OCI-LY1 (cell line): ENCODE data around the gene C2orf74.
"Not testable (repeated sequence)": the region's sequence is repeated elsewhere in the genome, so short reads cannot be mapped to it uniquely, and the experiment has no call there.

ENCODE experiments used
- H2AFZ ChIP-seq: fragments of 200-600 bp; sonication (generic), shearing (Covaris generic); 2 replicates; pipeline ENCODE4 v1.6.0; 2014; ENCODE audit warnings: antibody characterized with exemption, mild to moderate bottlenecking, low read length
- H3F3A ChIP-seq: fragments of 200-600 bp; sonication (generic), shearing (Covaris generic); 2 replicates; pipeline ENCODE4 v1.6.0; 2014; ENCODE audit warnings: mild to moderate bottlenecking, antibody characterized with exemption, low read length, moderate library complexity; ENCODE audit not compliant: insufficient read depth
- H3K27ac ChIP-seq: fragments of 200-600 bp; sonication (generic); 2 replicates; pipeline ENCODE4 v1.5.1; 2014; ENCODE audit warnings: low read length, mixed run types, mild to moderate bottlenecking, low read depth; ENCODE audit not compliant: poor library complexity, severe bottlenecking
- H3K27me3 ChIP-seq: fragments of 200-600 bp; sonication (generic); 2 replicates; pipeline ENCODE4 v1.6.0; 2014; ENCODE audit warnings: antibody characterized with exemption, mild to moderate bottlenecking, low read length, moderate library complexity; ENCODE audit not compliant: insufficient read depth
- H3K36me3 ChIP-seq: fragments of 200-600 bp; sonication (generic); 2 replicates; pipeline ENCODE4 v1.6.1; 2014; ENCODE audit warnings: mild to moderate bottlenecking, antibody characterized with exemption, low read length, moderate library complexity, mixed read lengths; ENCODE audit not compliant: insufficient read depth
- H3K4me1 ChIP-seq: fragments of 200-600 bp; sonication (generic); 2 replicates; pipeline ENCODE4 v1.5.1; 2014; ENCODE audit warnings: mild to moderate bottlenecking, low read length, moderate library complexity; ENCODE audit not compliant: insufficient read depth, severe bottlenecking
- H3K4me2 ChIP-seq: fragments of 200-600 bp; sonication (generic), shearing (Covaris generic); 2 replicates; pipeline ENCODE4 v1.6.1; 2014; ENCODE audit warnings: low read length
- H3K4me3 ChIP-seq: fragments of 200-600 bp; sonication (generic); 2 replicates; pipeline ENCODE4 v1.5.1; 2014; ENCODE audit warnings: low read length, low read depth, mild to moderate bottlenecking, mixed read lengths; ENCODE audit not compliant: poor library complexity, severe bottlenecking
- H3K79me2 ChIP-seq: fragments of 200-600 bp; shearing (Covaris generic); 2 replicates; pipeline ENCODE4 v1.6.1; 2016; ENCODE audit warnings: mixed run types, low read length, mixed read lengths; ENCODE audit not compliant: insufficient read depth
- H3K9ac ChIP-seq: fragments of 200-600 bp; sonication (generic), shearing (Covaris generic); 2 replicates; pipeline ENCODE4 v1.6.1; 2014; ENCODE audit warnings: mild to moderate bottlenecking, low read length, mixed read lengths
- H3K9me2 ChIP-seq: fragments of 200-600 bp; sonication (generic), shearing (Covaris generic); 2 replicates; pipeline ENCODE4 v1.6.1; 2014; ENCODE audit warnings: low read depth, mild to moderate bottlenecking, low read length, mixed read lengths
- H3K9me3 ChIP-seq: fragments of 200-600 bp; shearing (Covaris generic); 2 replicates; pipeline ENCODE4 v1.6.1; 2014; ENCODE audit warnings: low read length, mixed read lengths
- H4K20me1 ChIP-seq: fragments of 200-600 bp; sonication (generic), shearing (Covaris generic); 2 replicates; pipeline ENCODE4 v1.6.0; 2016; ENCODE audit warnings: mild to moderate bottlenecking, low read length; ENCODE audit not compliant: insufficient read depth
- CTCF ChIP-seq: fragments of 200-600 bp; sonication (generic), shearing (Covaris generic); IDR thresholded peaks from 2 replicates; pipeline ENCODE4 v1.5.1; 2017; ENCODE audit warnings: mild to moderate bottlenecking, antibody characterized with exemption, low read length, moderate library complexity, mixed read lengths
- EZH2 ChIP-seq: fragments of 200-600 bp; sonication (generic), shearing (Covaris generic); IDR thresholded peaks from 2 replicates; pipeline ENCODE4 v1.8.0; 2017; ENCODE audit warnings: borderline replicate concordance, mixed run types, mild to moderate bottlenecking, antibody characterized with exemption, low read length, moderate library complexity, mixed read lengths

Gene C2orf74

GRCh38 chr2:61117534-61117933, 44.5 kb upstream of the C2orf74 start:
- Histone ChIP-seq H2AFZ (no peak overlapping the region), H4K20me1 (no peaks in the 10 kb centered on the region), H3K79me2 (no peaks in the 10 kb centered on the region), H3K9me3 (no peaks in the 10 kb centered on the region), H3K9ac (no peak overlapping the region), H3K4me2 (no peak overlapping the region), H3F3A (no peaks in the 10 kb centered on the region), H3K27ac (no peak overlapping the region), H3K9me2 (no peaks in the 10 kb centered on the region), H3K4me1 (no peaks in the 10 kb centered on the region), H3K4me3 (no peak overlapping the region), H3K36me3 (peaks cover 10% of the 10 kb centered on the region; the same call in 1 of the 2 replicates), H3K27me3 (no peaks in the 10 kb centered on the region)
- TF ChIP-seq CTCF (no peak), EZH2 (no peak)

GRCh38 chr2:61125123-61125710, 36.8 kb upstream of the C2orf74 start:
- H3F3A ChIP-seq, result no peaks in the 10 kb centered on the region
- peaks cover 8% of the 10 kb centered on the region; the same call in 1 of the 2 replicates for H3K9me3 ChIP-seq
- TF ChIP-seq CTCF (no peak), EZH2 (no peak)
- H3K27ac ChIP-seq, result no peak overlapping the region
- H3K9me2 ChIP-seq, result no peaks in the 10 kb centered on the region
- H3K79me2 ChIP-seq, result no peaks in the 10 kb centered on the region
- no peaks in the 10 kb centered on the region for H3K27me3 ChIP-seq
- H3K4me2 ChIP-seq, result no peak overlapping the region
- no peaks in the 10 kb centered on the region for H4K20me1 ChIP-seq
- no peaks in the 10 kb centered on the region for H3K36me3 ChIP-seq
- no peaks in the 10 kb centered on the region for H3K4me1 ChIP-seq
- H3K9ac ChIP-seq, result no peak overlapping the region
- no peak overlapping the region for H2AFZ ChIP-seq
- no peak overlapping the region for H3K4me3 ChIP-seq

GRCh38 chr2:61125798-61126197, 36.2 kb upstream of the C2orf74 start:
- H3K4me3 ChIP-seq, result no peak overlapping the region
- H3K79me2 ChIP-seq, result no peaks in the 10 kb centered on the region
- no peaks in the 10 kb centered on the region for H3K4me1 ChIP-seq
- H2AFZ ChIP-seq, result no peak overlapping the region
- TF ChIP-seq CTCF, result no peak
- no peak overlapping the region for H3K4me2 ChIP-seq
- H3K9ac ChIP-seq, result no peak overlapping the region
- H3K27me3 ChIP-seq, result no peaks in the 10 kb centered on the region
- H3K36me3 ChIP-seq, result no peaks in the 10 kb centered on the region
- no peak overlapping the region for H3K27ac ChIP-seq
- H3K9me3 ChIP-seq, result peaks cover 8% of the 10 kb centered on the region; the same call in 1 of the 2 replicates
- H4K20me1 ChIP-seq, result no peaks in the 10 kb centered on the region
- no peaks in the 10 kb centered on the region for H3K9me2 ChIP-seq
- no peaks in the 10 kb centered on the region for H3F3A ChIP-seq

- H3K9me3 ChIP-seq, H3K27ac ChIP-seq, H3K4me3 ChIP-seq, H3K4me2 ChIP-seq, H3K79me2 ChIP-seq, H3F3A ChIP-seq, H3K27me3 ChIP-seq, H2AFZ ChIP-seq, H3K36me3 ChIP-seq, H4K20me1 ChIP-seq, H3K4me1 ChIP-seq, H3K9me2 ChIP-seq, H3K9ac ChIP-seq: not testable (repeated sequence)
Measured at GRCh38 chr2:61128122-61128521, 33.9 kb upstream of the C2orf74 start.
